T-helper 1 cell treated with Interleukin-12 subunit alpha and Interleukin-12 subunit beta and Interleukin-4 antibody, amounts not matched to agents 30 ng/mL and 1 ng/mL, for 36 hours (primary cell): ENCODE data around the gene RND3. TPM values are rescaled to one million over a fixed set of nuclear protein-coding genes. Genes with fewer than 3 reads are reported as not detected.

ENCODE experiments used
- intact Hi-C: fragments of 100-400 bp; cut with micrococcal nuclease; formaldehyde crosslinking; loops from one replicate; pipeline ENCODE4 v1.15.1; 2024
- total RNA-seq: library from RNA; stranded (reverse); gene quantifications from 2 replicates; pipeline ENCODE4 v1.2.3, GENCODE V29; 2022

The RND3 gene
- total RNA-seq, 1 donor from 2014 or later: not detected

DNA sequence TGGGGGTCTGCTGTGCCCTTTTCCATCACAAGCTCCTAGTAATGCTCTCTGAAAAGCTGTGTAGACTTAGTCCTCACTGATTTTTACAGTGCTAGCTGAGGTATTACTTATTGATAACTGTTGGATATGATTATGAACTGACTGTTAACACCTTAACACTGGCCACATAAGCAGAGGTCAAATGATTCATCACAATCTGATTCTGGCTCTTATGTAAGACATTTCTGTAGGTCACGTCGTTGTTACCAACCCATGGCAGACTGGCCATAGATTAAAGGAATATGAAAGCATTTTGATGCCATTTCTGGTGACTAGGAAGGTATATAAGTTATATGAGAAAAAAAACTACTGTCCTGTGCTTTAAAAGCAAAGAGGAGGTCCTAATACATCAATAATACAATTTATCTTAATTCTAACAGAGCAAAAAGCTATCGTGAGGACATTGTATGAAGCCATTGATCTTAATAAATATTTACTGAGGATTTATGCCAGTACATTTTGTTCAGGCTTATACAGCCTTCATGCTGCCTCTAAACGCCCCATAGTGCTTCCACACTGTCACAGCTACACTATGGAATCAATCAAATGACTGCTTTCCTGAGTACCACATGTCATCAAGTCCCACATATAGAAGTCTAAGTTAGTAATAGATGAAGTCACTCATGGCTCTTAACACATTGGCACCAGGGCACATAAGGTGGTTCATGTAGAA lies 6.9 kb upstream of the RND3 start:
- intact Hi-C loops: no loop called here

- intact Hi-C loops: no loop called here
Observed at GRCh38 chr2:150491943-150492342, 4.5 kb upstream of the RND3 start.

GRCh38 chr2:150491430-150491829 lies 4.0 kb upstream of the RND3 start:
- intact Hi-C loops: no loop called here

GRCh38 chr2:150490466-150490865 lies 3.0 kb upstream of the RND3 start:
- intact Hi-C loops: no loop called here

GRCh38 chr2:150486539-150487484 lies 655 bp downstream of the RND3 start:
- intact Hi-C loops: loop anchor here (1.0 to 2.0 kb wide), 2 partner anchors 752 to 890 kb away; no protein-coding TSS in a partner anchor

DNA sequence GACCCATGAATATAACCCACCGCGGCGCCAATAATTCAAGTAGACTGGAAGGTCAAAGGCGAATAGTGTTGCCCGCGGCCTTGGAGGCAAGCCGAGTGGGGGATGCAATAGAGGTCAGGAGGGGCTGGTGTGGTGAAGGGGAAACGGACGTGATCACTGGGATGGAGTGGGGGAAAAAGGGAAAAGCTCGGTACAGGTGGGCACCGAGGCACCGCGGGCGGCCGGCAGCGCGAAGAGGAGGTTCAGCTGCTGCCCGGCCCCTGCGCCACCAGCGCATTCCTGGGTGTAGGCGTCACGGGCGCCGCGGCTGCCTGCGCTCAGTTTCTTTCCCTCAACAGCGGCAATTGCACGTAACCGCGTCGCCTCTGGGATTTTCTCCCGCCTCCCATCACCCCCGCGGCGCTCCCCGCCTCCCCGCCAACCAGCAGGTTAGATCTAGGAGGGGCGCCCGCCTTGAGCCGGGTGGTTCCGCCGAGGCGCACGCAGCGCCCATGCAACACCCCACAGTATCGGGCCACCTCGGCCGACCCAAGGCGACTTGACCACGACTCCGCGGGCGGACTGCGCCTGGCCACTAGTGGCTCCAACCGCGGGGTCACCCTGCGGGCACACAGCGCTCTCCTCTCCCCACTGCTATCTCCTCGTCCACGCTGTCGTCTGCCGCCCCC lies 1.5 kb downstream of the RND3 start:
- intact Hi-C loops: loop anchor here (2.0 kb wide), 1 partner anchor 753 kb away; no protein-coding TSS in a partner anchor

GRCh38 chr2:150485114-150485870 lies 2.2 kb downstream of the RND3 start:
- intact Hi-C loops: no loop called here

- intact Hi-C loops: no loop called here
Observed at GRCh38 chr2:150484461-150485021, 2.9 kb downstream of the RND3 start.

GRCh38 chr2:150484006-150484405 lies 3.5 kb downstream of the RND3 start:
- intact Hi-C loops: no loop called here

DNA sequence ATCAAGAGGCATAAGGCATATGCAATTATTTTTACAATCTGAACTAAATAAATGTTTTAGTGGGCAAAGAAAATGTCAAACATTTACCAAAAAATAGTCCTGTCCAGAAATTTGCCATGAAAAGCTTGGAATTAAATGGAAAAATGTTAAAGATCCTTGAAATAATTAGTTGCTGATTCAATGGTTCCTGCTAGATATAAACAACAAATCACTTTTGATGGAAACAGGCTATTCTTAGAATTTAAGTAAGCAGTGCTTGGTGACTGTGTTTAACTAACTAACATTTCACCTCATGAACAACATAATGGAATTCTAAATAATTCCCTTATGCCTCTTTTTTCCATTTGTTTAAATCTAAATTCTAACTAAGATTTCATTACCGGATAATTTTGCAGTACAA lies 3.9 kb downstream of the RND3 start:
- intact Hi-C loops: no loop called here

- intact Hi-C loops: no loop called here
Observed at GRCh38 chr2:150482667-150483400, 4.6 kb downstream of the RND3 start.

GRCh38 chr2:150482111-150482510 lies 5.4 kb downstream of the RND3 start:
- intact Hi-C loops: no loop called here

DNA sequence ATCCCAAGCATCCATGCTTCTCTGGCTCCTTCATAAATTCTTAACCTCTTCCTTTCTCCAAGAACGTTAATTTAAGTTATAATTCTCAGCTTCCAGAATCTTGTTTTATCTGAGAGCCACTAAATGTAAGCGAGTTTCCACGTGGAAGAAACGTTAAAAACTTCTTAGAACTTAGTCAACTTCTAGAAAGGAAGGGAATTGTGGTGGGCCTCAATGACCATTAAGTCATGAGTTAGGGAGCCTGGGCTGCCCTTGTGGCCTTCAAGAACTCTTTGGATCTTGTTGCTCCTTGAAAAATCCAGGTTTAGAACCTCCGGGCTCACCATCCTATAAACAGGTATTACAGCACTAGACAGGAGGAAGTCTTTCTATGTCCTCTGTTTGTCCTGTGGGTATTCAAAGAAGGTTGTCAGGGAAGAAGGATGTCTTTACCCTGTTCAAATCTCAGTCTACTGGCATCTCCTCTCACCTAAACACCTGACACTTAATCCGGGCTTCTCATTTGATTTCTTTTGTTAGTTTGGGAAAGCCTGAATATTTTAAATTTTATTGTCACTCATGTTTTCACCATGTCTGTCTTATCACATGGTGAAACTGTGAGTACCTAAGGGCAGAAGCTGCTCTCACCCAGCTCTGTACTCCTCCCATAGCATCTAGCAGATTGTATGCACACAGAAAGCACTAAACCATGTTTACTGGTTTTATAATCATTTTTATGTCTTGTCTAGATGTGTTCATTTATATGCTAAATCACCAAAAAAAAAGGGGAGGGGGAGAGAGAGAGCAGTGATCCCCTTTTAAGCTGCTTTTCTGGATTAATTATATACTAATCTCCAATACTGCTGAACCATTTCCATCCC lies 6.3 kb downstream of the RND3 start:
- intact Hi-C loops: no loop called here

GRCh38 chr2:150480241-150480640 lies 7.2 kb downstream of the RND3 start:
- intact Hi-C loops: no loop called here

DNA sequence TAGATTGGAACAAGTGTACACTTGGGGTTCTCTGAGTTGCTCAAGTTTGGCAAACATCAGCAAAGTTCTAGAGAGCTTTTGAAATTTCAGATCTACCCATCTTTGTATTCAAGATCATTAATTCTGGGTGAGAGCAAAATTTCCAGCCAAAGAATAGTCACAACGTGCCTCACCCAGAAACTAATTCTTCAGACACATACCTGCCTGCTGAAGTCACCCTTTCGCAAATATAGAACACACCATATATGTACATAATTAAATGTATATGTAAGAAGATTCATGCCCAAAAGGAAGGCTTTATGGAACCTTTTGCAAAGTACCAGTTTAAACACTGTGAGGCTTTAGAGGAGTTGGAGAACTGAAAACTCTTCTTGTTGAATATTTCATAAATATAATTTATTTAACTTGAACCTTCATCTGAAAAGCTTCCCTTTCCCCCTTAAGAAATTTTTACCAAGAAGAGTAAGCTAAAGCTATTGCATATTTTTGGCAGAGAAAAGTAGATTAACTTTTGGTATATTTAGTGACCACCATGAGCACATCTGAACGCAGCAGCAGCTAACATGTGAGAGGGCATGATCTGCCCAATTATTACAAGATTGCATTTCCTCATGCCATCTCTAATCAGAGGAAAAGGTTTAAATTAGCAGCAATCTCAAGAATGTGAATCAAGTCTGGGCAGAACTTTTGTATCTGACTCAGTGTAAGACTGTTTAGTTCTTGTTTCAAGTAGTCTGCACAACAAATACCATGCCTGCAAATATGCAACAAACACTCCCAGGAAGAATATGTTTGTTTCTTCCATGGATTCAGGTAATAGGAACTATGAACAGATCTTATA lies 8.2 kb downstream of the RND3 start:
- intact Hi-C loops: no loop called here

DNA sequence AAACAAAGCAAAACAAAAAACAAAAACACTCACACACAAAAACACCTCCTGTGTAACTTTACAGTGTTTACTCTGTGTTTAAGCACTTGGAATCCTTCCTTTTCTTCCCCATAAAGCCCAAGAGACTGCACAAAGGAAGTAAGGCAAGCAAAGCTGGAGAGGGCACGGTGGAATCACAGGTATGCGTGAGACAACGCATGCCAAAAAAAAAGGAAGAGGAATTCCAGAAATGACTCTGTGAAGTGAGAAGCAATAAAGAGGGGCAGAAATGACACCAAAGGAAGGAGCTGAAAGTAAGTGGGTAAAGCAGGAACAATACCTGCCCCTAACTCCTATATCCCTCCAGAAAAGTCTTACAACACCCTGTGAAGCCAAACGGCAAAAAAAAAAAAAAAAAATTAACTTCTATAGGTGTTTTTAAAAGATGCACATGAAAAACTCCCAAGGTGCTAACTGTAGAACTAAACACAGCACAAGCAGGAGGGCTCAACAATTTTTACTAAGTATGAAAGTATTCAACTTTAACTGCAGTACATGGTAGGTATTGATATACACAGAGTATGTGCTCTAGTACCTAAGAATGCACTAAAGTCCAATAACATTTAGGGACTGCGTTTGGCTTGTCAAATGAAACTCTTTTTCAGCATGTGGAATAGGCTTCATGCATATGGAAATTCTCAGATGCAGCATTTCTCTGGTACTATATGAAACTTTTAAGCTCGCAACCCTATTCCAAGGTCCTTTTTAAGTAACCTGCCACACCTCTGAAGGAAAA lies 9.1 kb downstream of the RND3 start:
- intact Hi-C loops: no loop called here

- intact Hi-C loops: no loop called here
Observed at GRCh38 chr2:150477347-150477746, 10.1 kb downstream of the RND3 start.
